ENCODE results near the gene INCA1.

Gene INCA1

DNA sequence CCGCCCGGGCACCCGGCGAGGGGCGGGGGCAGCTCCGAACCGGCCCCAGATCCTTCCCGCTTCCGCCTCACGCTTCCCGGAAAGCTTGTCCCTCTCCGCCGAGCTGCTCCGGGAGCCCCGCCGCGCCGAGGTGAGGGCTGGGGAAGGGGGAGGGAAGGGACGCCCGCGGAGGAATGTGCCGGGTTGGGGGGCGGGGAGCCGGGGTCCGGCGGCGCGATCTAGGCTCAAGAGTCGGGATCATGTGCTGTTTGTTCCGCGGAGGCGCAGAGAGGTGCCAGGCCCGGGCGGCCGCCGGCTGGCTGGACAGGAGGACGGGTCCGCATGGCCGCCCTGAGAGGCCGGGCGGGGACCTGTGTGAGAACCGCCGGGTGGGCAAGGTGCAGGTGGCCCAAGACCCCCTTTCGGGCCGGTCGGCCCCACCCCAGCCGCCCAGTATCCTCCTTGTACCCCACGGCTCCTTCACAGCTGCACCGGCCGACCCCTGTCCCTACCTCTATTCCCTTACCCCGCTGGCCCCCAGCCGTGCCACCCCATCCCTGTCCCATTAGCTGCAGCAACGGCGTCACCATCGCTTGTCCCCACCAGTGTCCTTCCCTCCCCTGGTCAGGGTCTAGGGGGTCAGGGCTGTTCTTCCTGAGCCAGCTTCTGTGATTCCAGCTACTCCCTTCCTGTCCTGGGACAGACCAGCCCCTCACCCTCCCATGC is 857 bp upstream of the INCA1 start:
- peak overlapping the region; percentile 93 for H3K4me3 ChIP-seq (ENCODE audit: low read depth, low read length)
- TF ChIP-seq, protein P1, sequence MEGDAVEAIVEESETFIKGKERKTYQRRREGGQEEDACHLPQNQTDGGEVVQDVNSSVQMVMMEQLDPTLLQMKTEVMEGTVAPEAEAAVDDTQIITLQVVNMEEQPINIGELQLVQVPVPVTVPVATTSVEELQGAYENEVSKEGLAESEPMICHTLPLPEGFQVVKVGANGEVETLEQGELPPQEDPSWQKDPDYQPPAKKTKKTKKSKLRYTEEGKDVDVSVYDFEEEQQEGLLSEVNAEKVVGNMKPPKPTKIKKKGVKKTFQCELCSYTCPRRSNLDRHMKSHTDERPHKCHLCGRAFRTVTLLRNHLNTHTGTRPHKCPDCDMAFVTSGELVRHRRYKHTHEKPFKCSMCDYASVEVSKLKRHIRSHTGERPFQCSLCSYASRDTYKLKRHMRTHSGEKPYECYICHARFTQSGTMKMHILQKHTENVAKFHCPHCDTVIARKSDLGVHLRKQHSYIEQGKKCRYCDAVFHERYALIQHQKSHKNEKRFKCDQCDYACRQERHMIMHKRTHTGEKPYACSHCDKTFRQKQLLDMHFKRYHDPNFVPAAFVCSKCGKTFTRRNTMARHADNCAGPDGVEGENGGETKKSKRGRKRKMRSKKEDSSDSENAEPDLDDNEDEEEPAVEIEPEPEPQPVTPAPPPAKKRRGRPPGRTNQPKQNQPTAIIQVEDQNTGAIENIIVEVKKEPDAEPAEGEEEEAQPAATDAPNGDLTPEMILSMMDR (IDR thresholded peaks at IDR 0.05; ENCODE audit: low read depth, low read length) = no peak

DNA sequence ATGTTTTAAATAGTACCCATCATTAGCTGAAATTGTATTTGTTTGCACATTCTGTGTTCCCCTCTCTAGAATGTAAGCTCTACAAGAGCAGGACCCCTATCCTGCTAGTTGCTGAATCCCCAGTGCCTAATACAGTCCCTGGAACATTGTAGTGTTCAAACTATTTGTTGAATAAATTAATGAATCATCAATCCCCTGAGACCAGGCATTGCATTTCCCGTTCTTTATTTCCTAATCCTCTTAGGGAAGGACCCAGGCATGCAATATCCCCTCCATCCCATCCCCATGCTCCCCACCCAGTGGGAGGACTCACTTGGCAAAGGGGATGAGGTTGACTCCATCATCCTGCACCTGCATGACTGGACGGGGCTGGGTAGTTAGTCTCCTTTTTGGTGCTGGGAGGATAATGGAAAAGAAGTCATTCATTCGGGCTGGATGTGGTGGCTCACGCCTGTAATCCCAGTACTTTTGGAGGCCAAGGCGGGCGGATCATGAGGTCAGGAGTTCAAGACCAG is 3.2 kb downstream of the INCA1 start:
- no peak overlapping the region for H3K4me3 ChIP-seq (ENCODE audit: low read depth, low read length)
- TF ChIP-seq, protein P1 (IDR thresholded peaks at IDR 0.05; ENCODE audit: low read depth, low read length) = no peak

- TF ChIP-seq, protein P1 (IDR thresholded peaks at IDR 0.05; ENCODE audit: low read depth, low read length) = no peak
- peak overlapping the region; percentile 84 for H3K4me3 ChIP-seq (ENCODE audit: low read depth, low read length)
Measured at GRCh38 chr17:4987767-4988567, 9.4 kb downstream of the INCA1 start.

DNA sequence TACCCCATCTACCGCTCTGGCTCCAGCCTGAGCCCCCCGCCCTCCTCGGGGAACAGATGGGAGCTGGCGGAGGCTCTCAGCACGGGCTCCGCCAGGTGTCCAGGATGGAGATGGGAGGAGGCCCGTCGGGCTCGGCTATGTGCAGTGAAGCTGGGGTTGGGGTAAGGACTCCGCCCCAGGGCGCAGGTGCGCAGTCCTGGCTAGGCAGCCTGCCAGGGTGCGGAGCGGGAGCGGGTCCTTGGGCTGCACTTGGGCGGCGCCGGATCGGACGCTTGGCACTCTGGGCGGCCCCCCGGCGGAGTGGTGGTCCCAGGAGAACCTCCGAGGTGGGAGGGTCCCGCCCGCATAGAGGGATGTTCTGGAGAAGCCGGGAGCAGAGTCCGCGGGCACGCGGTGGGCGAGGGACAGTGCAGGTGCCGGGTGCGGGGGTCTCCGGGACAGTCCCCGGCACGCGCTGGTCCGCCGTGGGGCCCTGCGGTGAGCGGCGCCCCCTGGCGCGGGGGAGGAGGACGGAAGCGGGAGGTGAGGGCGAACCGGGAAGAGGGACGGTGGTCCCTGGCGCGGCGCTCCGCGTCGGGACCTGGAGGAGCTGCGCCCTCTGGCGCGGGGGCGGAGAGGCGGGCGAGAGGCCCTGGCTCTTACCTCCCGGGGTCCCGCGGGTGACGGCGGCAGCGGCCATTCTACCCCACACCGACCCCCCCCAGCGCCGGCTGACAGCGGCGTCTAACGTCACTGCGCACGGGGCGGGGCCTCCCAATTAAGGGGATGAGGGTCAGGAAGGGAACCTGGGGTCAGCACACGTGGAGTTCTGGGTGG is 10.2 kb downstream of the INCA1 start, which contains the start of gene CAMTA2:
Gene CAMTA2 (minus strand): TSS at position 725 of the 816 bp plus-strand sequence. CDS start 1,453 bp downstream, outside the sequence.
- peak within 1 kb of the TSS; percentile 84 for H3K4me3 ChIP-seq (ENCODE audit: low read depth, low read length)
- TF ChIP-seq, protein P1 (IDR thresholded peaks at IDR 0.05; ENCODE audit: low read depth, low read length) = peak; percentile 54

DNA sequence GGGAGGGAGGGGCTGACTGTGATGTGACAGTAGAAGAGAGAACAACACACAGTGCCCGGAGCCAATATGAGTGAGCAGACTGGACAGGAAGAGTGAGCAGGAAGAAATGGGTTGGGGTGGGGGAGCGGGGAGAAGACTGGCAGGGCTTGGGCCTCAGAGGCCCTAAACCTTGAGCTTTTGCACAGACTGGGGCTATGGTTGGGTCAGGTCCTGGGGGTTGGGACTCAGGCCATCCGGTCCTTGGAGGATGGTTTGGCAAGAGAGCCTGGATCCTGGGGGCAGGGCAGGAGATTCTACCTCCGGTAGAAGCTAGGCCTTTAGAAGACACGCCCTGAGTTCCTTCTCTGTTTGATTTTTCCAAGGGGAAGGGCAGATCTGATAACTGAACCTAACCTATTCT is 10.9 kb downstream of the INCA1 start:
- TF ChIP-seq, protein P1 (IDR thresholded peaks at IDR 0.05; ENCODE audit: low read depth, low read length) = no peak

DNA sequence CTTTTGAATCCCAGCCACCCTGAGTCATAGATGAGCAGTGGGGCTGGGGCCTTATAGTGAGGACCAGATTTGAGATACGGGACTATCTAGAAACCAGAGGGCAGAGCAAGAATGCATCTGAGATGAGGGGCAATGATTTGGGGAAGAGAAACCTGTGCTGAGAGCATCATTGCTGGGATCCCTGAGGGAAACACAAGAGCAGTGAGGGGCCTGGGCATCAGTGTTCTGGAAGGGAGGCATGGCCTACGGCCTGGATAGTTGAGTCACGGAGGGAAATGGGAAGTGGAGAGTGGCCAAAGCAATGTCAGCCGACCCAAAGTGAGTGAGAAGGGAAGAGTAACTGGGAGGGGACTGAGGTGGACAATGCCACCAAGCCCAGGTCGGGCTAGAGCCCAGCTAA is 15.0 kb downstream of the INCA1 start:
- TF ChIP-seq, protein P1 (IDR thresholded peaks at IDR 0.05; ENCODE audit: low read depth, low read length) = no peak
- no peak overlapping the region for H3K4me3 ChIP-seq (ENCODE audit: low read depth, low read length)

More for the DNA sequence above, 10.9 kb downstream of the INCA1 start:
- peak overlapping the region; percentile 84 for H3K4me3 ChIP-seq (ENCODE audit: low read depth, low read length)

All from WI38 (cell line).